ENCODE results near the gene BIVM. TPM values are rescaled to one million over a fixed set of nuclear protein-coding genes. Genes with fewer than 3 reads are reported as not detected.

Gene BIVM
- total RNA-seq, 1 donor from 2014 or later = 14.6 TPM

- no peak for DNase-seq (ENCODE audit: low read depth)
- TF ChIP-seq CTCF (conservative IDR thresholded peaks at IDR 0.05; ENCODE audit: low read depth, low read length) = no peak
- no peak overlapping the region for H3K4me3 ChIP-seq (ENCODE audit: low read depth, low read length)
Measured at GRCh38 chr13:102869948-102870676, 71.2 kb downstream of the BIVM start.

- no peak for DNase-seq (ENCODE audit: low read depth)
- TF ChIP-seq CTCF (conservative IDR thresholded peaks at IDR 0.05; ENCODE audit: low read depth, low read length) = peak; percentile 84
- no peak overlapping the region for H3K4me3 ChIP-seq (ENCODE audit: low read depth, low read length)
Measured at GRCh38 chr13:102870677-102871415, 71.9 kb downstream of the BIVM start.

DNA sequence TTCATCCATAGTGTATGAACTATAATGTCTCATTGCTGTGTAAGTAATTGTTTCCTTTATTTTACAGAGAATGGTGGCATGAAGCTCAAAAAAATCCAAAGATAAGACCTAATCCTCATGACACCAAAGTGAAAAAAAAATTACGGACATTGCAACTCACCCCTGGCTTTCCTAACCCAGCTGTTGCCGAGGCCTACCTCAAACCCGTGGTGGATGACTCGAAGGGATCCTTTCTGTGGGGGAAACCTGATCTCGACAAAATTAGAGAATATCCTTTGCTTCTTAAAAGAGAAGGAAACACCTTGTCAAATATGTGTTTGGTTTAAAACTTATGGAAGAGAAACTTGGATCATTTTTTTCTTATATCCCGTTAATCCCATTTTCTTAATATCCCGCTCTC lies 73.2 kb downstream of the BIVM start:
- no peak for TF ChIP-seq CTCF (conservative IDR thresholded peaks at IDR 0.05; ENCODE audit: low read depth, low read length)
- no peak for DNase-seq (ENCODE audit: low read depth)
- no peak overlapping the region for H3K4me3 ChIP-seq (ENCODE audit: low read depth, low read length)

DNA sequence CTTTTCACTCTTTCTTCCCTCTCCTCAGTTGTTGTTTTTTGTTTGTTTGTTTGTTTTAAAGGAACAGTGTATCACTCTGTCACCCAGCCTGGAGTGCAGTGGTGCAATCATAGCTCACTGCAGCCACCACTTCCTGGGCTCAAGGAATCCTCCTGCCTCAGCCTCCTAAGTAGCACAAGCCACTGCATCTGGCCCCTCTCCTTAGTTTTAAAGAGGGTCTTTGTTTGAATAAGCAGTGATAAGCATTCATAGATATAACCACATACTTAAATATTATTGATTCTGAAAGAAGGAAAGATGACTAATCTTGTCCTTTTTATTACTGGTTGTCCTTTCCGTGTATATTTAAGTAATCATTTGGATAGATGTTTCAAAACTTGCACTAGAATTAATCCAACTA lies 73.6 kb downstream of the BIVM start:
- no peak for TF ChIP-seq CTCF (conservative IDR thresholded peaks at IDR 0.05; ENCODE audit: low read depth, low read length)
- DNase-seq (ENCODE audit: low read depth) = no peak
- no peak overlapping the region for H3K4me3 ChIP-seq (ENCODE audit: low read depth, low read length)

DNA sequence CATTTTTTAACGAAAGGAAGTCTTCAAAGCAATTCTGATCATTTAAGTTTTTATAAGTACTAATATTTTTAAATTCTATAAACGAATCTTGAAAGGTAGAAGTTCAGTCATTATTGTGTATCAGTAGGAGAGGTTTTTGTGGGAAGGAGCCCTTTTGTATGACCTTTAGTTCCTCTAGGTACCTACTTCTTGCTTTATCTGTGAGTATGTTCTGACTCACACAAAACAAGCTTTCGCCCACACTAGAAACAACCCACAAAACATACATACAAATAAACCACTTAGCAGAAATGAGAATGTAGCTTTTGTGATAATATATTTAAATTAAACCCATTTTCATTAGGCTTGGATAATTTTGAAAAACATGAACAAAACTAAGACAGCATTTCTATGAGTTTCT lies 74.7 kb downstream of the BIVM start:
- DNase-seq (ENCODE audit: low read depth) = no peak
- H3K4me3 ChIP-seq (ENCODE audit: low read depth, low read length) = no peak overlapping the region
- no peak for TF ChIP-seq CTCF (conservative IDR thresholded peaks at IDR 0.05; ENCODE audit: low read depth, low read length)

GRCh38 chr13:102875256-102875655 lies 76.3 kb downstream of the BIVM start:
- no peak for DNase-seq (ENCODE audit: low read depth)

More at GRCh38 chr13:102875256-102875655, 76.3 kb downstream of the BIVM start:
- TF ChIP-seq CTCF (conservative IDR thresholded peaks at IDR 0.05; ENCODE audit: low read depth, low read length) = no peak
- H3K4me3 ChIP-seq (ENCODE audit: low read depth, low read length) = no peak overlapping the region
